IMR-90 (cell line): ENCODE data around the gene YIPF1. TPM values are rescaled to one million over a fixed set of nuclear protein-coding genes. Genes with fewer than 3 reads are reported as not detected.

Experiments used
- ATAC-seq: fragments of 200-7000 bp; cut with Tn5 transposase; 2 replicates; pipeline ENCODE4 v1.9.1; 2020; ENCODE audit warnings: low read depth, mild to moderate bottlenecking, moderate library complexity
- BruUV-seq: library from RNA; stranded (reverse); fragments of 400-500 nt; replicated peaks from 2 replicates; lab custom pipeline; 2021; lab: Mats Ljungman, UMichigan
- CTCF ChIA-PET: fragments of 300-600 bp; formaldehyde crosslinking; extraction: SDS; loops from one replicate; lab custom pipeline; 2021; ENCODE audit warnings: antibody characterized with exemption; lab: Yijun Ruan, JAX
- POLR2A ChIA-PET: fragments of 300-600 bp; sonication (Branson Sonifier 250); formaldehyde crosslinking; loops from one replicate; lab custom pipeline; 2022; ENCODE audit warnings: antibody characterized with exemption; ENCODE audit not compliant: unreplicated experiment; lab: Charles Lee
- DNase-seq: peaks from one replicate; pipeline ENCODE4 v3.0.0; 2013
- H2AFZ ChIP-seq: replicated peaks from 2 replicates; pipeline ENCODE3; 2013; ENCODE audit warnings: low read length, mild to moderate bottlenecking; ENCODE audit not compliant: poor library complexity
- H2AK5ac ChIP-seq: 2 replicates; pipeline ENCODE4 v1.6.1; 2013; ENCODE audit warnings: low read depth, low read length, inconsistent platforms
- H2AK9ac ChIP-seq: replicated peaks from 2 replicates; pipeline ENCODE3; 2013; ENCODE audit warnings: mild to moderate bottlenecking, low read depth, low read length, moderate library complexity; ENCODE audit not compliant: poor library complexity
- H2BK120ac ChIP-seq: 2 replicates; pipeline ENCODE4 v1.6.1; 2013; ENCODE audit warnings: low read depth, low read length, inconsistent platforms
- H2BK15ac ChIP-seq: 3 replicates; pipeline ENCODE4 v1.6.1; 2013; ENCODE audit warnings: low read depth, low read length, inconsistent platforms
- H2BK20ac ChIP-seq: 2 replicates; pipeline ENCODE4 v1.6.1; 2013; ENCODE audit warnings: low read depth, mild to moderate bottlenecking, inconsistent platforms, low read length, moderate library complexity
- H2BK5ac ChIP-seq: 2 replicates; pipeline ENCODE4 v1.6.1; 2013; ENCODE audit warnings: mild to moderate bottlenecking, low read depth, low read length, inconsistent platforms; ENCODE audit not compliant: poor library complexity, severe bottlenecking
- H3K14ac ChIP-seq: replicated peaks from 2 replicates; pipeline ENCODE4 v1.6.1; 2013; ENCODE audit warnings: low read depth, low read length, inconsistent platforms
- H3K18ac ChIP-seq: 2 replicates; pipeline ENCODE4 v1.6.1; 2013; ENCODE audit warnings: low read depth, low read length, control low read depth
- H3K23ac ChIP-seq: 2 replicates; pipeline ENCODE4 v1.6.1; 2013; ENCODE audit warnings: low read depth, low read length, inconsistent platforms
- H3K27ac ChIP-seq: 2 replicates; pipeline ENCODE4 v1.5.1; 2013; ENCODE audit warnings: mild to moderate bottlenecking, control low read depth, low read length; ENCODE audit not compliant: insufficient read depth
- H3K27me3 ChIP-seq: 2 replicates; pipeline ENCODE4 v1.6.1; 2013; ENCODE audit warnings: low read length; ENCODE audit not compliant: control insufficient read depth, insufficient read depth
- H3K36me3 ChIP-seq: 2 replicates; pipeline ENCODE4 v1.6.1; 2013; ENCODE audit warnings: low read length, mixed read lengths; ENCODE audit not compliant: control insufficient read depth, insufficient read depth
- H3K4ac ChIP-seq: 2 replicates; pipeline ENCODE4 v1.6.1; 2013; ENCODE audit warnings: low read depth, low read length, inconsistent platforms
- H3K4me1 ChIP-seq: 2 replicates; pipeline ENCODE4 v1.6.1; 2013; ENCODE audit warnings: low read length, mixed read lengths; ENCODE audit not compliant: control insufficient read depth, insufficient read depth
- H3K4me2 ChIP-seq: 2 replicates; pipeline ENCODE4 v1.6.1; 2013; ENCODE audit warnings: low read depth, mild to moderate bottlenecking, control low read depth, low read length, moderate library complexity
- H3K4me3 ChIP-seq: 2 replicates; pipeline ENCODE4 v1.5.1; 2013; ENCODE audit warnings: low read depth, mild to moderate bottlenecking, control low read depth, low read length, moderate library complexity; ENCODE audit not compliant: insufficient read depth
- H3K56ac ChIP-seq: 2 replicates; pipeline ENCODE4 v1.6.1; 2013; ENCODE audit warnings: low read length, inconsistent platforms; ENCODE audit not compliant: insufficient read depth; ENCODE audit errors: extremely low read depth
- H3K79me1 ChIP-seq, 2 experiments: 2 replicates each; pipeline ENCODE4 v1.6.1; 2013; ENCODE audit warnings: low read length in 2 of 2, inconsistent platforms in 1 of 2, low read depth in 1 of 2
- H3K9ac ChIP-seq: 2 replicates; pipeline ENCODE4 v1.6.1; 2013; ENCODE audit warnings: low read depth, low read length, control low read depth
- H3K9me1 ChIP-seq: 2 replicates; pipeline ENCODE4 v1.6.1; 2013; ENCODE audit warnings: low read length, inconsistent platforms; ENCODE audit not compliant: insufficient read depth
- H3K9me3 ChIP-seq: 2 replicates; pipeline ENCODE4 v1.6.1; 2013; ENCODE audit warnings: low read length; ENCODE audit not compliant: control insufficient read depth, insufficient read depth
- H4K20me1 ChIP-seq: 2 replicates; pipeline ENCODE4 v1.6.1; 2013; ENCODE audit warnings: low read length, inconsistent platforms; ENCODE audit not compliant: insufficient read depth
- H4K5ac ChIP-seq: 2 replicates; pipeline ENCODE4 v1.6.1; 2013; ENCODE audit warnings: mild to moderate bottlenecking, low read depth, low read length, control low read depth
- H4K8ac ChIP-seq, 2 experiments: 2 replicates each; pipeline ENCODE4 v1.6.1; 2013; ENCODE audit warnings: low read depth in 2 of 2, low read length in 2 of 2, control low read depth in 1 of 2, inconsistent platforms in 1 of 2
- H4K91ac ChIP-seq: 2 replicates; pipeline ENCODE4 v1.6.1; 2013; ENCODE audit warnings: low read depth, low read length, inconsistent platforms; ENCODE audit not compliant: insufficient read depth
- BHLHE40 ChIP-seq: fragments of 150-350 bp; IDR thresholded peaks from 2 replicates; pipeline ENCODE4 v1.6.1; 2016; ENCODE audit warnings: mild to moderate bottlenecking, low read depth, low read length
- MAFK ChIP-seq: IDR thresholded peaks from 2 replicates; pipeline ENCODE4 v1.6.1; 2012; ENCODE audit warnings: low read depth, low read length, improper control_type of control experiment
- MXI1 ChIP-seq: IDR thresholded peaks from 2 replicates; pipeline ENCODE4 v1.6.1; 2012; ENCODE audit warnings: low read depth, mild to moderate bottlenecking, low read length, moderate library complexity, borderline replicate concordance
- NFE2L2 ChIP-seq: fragments of 150-350 bp; IDR thresholded peaks from 2 replicates; pipeline ENCODE4 v1.6.1; 2016; ENCODE audit warnings: low read depth, mild to moderate bottlenecking, low read length
- RAD21 ChIP-seq: IDR thresholded peaks from 2 replicates; pipeline ENCODE4 v1.6.1; 2012; ENCODE audit warnings: low read length, improper control_type of control experiment
- RFX5 ChIP-seq: IDR thresholded peaks from 2 replicates; pipeline ENCODE4 v1.8.0; 2012; ENCODE audit warnings: low read depth, mild to moderate bottlenecking, low read length, moderate library complexity
- WGBS, 2 experiments: methylation state at CpG; one replicate each; pipeline versions ENCODE4 v1.1.5 to v1.1.7; 2013; ENCODE audit warnings: missing lambda C conversion rate in 2 of 2; ENCODE audit not compliant: insufficient read length in 1 of 2; ENCODE audit errors: extremely low coverage in 2 of 2; 5-methylcytosine and 5-hydroxymethylcytosine counted together
- dilution Hi-C: fragments of 300-500 bp; cut with HindIII; formaldehyde crosslinking; loops from one replicate; pipeline ENCODE4 v1.14.3; 2018; ENCODE audit warnings: low sequenced_read_pairs; ENCODE audit not compliant: unreplicated experiment
- in situ Hi-C: fragments of 300-500 bp; cut with MboI; formaldehyde crosslinking; loops from 3 replicates; pipeline ENCODE4 v1.14.3; 2019; ENCODE audit warnings: low sequenced_read_pairs, inconsistent platforms, mixed read lengths
- intact Hi-C: fragments of 100-400 bp; cut with micrococcal nuclease; formaldehyde crosslinking; loops from 2 replicates; pipeline ENCODE4 v1.10.0; 2022
- polyA plus RNA-seq, 3 experiments: library from polyadenylated mRNA; depleted of rRNA; stranded (reverse); fragments of >200 nt; gene quantifications; 2 replicates each; pipeline ENCODE4 v1.2.3, GENCODE V29; 2012; ENCODE audit warnings: low replicate concordance in 1 of 3
- total RNA-seq: library from RNA; depleted of rRNA; stranded (reverse); fragments of >200 nt; gene quantifications from 2 replicates; pipeline ENCODE4 v1.2.3, GENCODE V29; 2012

Gene YIPF1
- total and polyA plus RNA-seq, 2 of the 4 experiments (the other 2 are of a cell fraction) = 23.7 to 35.3 TPM

DNA sequence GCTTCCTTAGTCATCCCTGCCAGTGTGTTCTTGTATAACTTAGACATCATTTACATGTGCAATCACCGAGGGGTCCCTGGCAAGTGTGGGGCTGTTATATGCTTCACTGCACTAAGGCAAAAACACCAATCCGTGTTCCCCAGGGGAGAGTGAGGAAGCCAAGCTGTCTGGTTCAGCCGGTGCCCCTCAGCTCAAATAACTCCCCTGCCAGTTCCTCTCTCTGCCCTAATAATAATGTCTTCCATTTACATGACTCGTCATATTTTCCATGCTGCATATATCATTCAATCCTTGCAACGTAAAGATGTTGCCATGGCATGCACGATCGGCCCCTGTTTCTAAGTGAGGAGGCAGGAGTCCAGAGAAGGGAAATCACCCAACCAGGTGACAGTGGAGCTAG is 27.1 kb downstream of the YIPF1 start:
- Histone ChIP-seq H2BK120ac (no peak overlapping the region), H4K91ac (no peak overlapping the region), H3K14ac (no peak overlapping the region), H3K79me1 (no peaks in the 10 kb centered on the region), H3K4me3 (no peak overlapping the region), H3K56ac (no peak overlapping the region), H2BK5ac (no peak overlapping the region), H3K23ac (no peak overlapping the region), H4K5ac (no peak overlapping the region), H3K27me3 (no peaks in the 10 kb centered on the region), H4K8ac (no peak overlapping the region), H3K18ac (no peak overlapping the region), H3K27ac (no peak overlapping the region), H3K9me3 (no peaks in the 10 kb centered on the region), H2BK20ac (no peak overlapping the region), H2AK9ac (no peak overlapping the region), H3K4me2 (no peak overlapping the region), H4K20me1 (no peaks in the 10 kb centered on the region), H3K4me1 (no peaks in the 10 kb centered on the region), H2AFZ (no peak overlapping the region), H2AK5ac (no peak overlapping the region), H2BK15ac (no peak overlapping the region), H3K36me3 (peaks cover 14% of the 10 kb centered on the region), H3K9ac (no peak overlapping the region), H3K9me1 (no peaks in the 10 kb centered on the region), H3K4ac (no peak overlapping the region)
- no TSS peak for BruUV-seq
- dilution Hi-C loops = no loop called here
- ATAC-seq (no peak), DNase-seq (no peak)
- in situ Hi-C loops = loop anchor here (25.0 kb wide), 4 partner anchors 200 to 925 kb away; partner anchors contain the start of genes CYB5RL, MRPL37, TCEANC2 and TMEM59
- POLR2A ChIA-PET = no interaction called here
- intact Hi-C loops = loop anchor here (1.0 to 10.0 kb wide), 4 partner anchors 85 to 542 kb away; partner anchors contain the start of genes IFT25, LRRC42, SSBP3 and TCEANC2
- CTCF ChIA-PET = no interaction called here
- WGBS, 2 experiments = 88% methylated on average over 3 of the region's 7 CpGs; no CpG with 5 or more reads in 1 of the 2 experiments
- TF ChIP-seq NFE2L2 (peak; percentile 44; the same call in 1 of the 2 replicates), MXI1 (no peak), RAD21 (no peak), BHLHE40 (no peak), MAFK (peak; percentile 44; the same call in 1 of the 2 replicates), RFX5 (no peak)
